ENCODE data around the gene DISC1.

DNA sequence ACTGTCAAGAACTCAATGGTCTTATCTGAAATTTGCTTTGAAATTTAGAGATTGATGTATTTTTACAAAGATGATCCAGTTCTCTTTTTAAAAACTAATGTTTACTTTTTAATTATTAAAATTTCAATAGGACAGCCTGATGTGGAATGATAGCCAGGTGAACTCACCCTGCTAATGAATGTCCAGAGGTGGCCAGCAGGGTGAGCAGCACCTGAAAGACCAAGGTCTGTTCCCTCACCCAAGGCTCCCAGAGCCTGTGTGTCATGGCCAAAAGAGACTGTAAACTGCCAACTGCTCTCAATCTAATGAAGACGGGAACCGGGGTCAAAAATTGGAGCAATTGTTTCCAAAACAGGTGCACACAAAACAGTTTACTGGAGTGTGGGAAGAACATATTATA lies 340.4 kb downstream of the DISC1 start:
- TF ChIP-seq, protein P1, sequence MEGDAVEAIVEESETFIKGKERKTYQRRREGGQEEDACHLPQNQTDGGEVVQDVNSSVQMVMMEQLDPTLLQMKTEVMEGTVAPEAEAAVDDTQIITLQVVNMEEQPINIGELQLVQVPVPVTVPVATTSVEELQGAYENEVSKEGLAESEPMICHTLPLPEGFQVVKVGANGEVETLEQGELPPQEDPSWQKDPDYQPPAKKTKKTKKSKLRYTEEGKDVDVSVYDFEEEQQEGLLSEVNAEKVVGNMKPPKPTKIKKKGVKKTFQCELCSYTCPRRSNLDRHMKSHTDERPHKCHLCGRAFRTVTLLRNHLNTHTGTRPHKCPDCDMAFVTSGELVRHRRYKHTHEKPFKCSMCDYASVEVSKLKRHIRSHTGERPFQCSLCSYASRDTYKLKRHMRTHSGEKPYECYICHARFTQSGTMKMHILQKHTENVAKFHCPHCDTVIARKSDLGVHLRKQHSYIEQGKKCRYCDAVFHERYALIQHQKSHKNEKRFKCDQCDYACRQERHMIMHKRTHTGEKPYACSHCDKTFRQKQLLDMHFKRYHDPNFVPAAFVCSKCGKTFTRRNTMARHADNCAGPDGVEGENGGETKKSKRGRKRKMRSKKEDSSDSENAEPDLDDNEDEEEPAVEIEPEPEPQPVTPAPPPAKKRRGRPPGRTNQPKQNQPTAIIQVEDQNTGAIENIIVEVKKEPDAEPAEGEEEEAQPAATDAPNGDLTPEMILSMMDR (IDR thresholded peaks at IDR 0.05), result no peak
- no peak for TF ChIP-seq POLR2A (IDR thresholded peaks at IDR 0.05)
